ENCODE results near the gene PWWP2B.
"Not testable (repeated sequence)": the region's sequence is repeated elsewhere in the genome, so short reads cannot be mapped to it uniquely, and the experiment has no call there.

PWWP2B gene

DNA sequence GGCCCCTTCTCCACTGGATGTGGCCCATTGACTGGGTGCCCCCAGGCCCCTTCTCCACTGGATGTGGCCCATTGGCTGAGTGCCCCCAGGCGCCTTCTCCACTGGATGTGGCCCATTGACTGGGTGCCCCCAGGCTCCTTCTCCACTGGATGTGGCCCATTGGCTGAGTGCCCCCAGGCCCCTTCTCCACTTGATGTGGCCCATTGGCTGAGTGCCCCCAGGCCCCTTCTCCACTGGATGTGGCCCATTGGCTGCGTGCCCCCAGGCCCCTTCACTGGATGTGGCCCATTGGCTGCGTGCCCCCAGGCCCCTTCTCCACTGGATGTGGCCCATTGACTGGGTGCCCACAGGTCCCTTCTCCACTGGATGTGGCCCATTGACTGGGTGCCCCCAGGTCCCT is 39.1 kb downstream of the PWWP2B start:
- not testable (repeated sequence) for DNase-seq

DNA sequence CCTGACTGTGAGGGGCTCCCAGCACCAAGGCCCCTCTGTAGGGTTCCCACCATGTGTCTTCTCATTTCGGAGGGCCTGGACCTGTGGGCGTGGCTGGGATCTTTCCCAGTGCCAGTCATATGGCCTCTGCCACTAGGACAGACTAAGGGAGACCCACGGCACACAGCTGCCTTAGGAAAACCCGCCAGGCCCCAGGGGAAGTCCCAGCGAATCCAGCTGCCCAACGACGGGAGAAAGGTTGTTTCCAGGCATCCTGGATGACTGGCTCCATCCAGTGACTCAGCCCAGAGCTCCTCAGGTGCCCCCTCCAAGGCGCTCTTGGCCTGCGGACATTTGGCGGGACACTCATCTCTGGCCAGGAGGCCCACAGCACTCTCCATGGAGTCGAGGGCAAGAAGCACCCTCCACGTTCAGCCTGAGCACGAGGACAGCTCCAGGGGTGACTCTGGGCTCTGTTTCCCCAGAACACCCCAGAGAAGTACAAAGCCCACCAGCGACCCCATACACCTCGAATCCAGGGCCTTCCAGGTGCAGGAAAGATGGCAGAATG is 39.9 kb downstream of the PWWP2B start:
- no peak for DNase-seq

DNA sequence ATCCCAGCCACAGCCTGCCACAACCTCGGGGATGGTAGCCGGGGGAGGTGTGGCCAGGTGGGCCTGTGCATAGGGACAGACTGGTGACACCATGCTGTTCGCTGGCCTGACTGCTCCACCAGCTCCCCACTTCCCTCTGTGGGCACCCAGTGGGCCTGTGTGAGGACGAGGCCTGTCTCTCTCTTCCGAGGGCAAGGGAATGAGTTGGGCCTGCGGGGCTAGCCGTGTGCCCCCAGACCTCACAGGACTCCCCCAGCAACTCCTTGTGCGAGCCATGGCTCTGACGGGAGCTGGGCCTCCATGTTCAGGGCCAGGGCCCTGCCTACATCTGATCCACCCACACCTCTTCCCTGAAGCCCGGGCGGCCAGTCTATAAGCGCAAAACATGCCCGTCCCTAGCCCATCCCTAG is 40.5 kb downstream of the PWWP2B start:
- no peak for DNase-seq

DNA sequence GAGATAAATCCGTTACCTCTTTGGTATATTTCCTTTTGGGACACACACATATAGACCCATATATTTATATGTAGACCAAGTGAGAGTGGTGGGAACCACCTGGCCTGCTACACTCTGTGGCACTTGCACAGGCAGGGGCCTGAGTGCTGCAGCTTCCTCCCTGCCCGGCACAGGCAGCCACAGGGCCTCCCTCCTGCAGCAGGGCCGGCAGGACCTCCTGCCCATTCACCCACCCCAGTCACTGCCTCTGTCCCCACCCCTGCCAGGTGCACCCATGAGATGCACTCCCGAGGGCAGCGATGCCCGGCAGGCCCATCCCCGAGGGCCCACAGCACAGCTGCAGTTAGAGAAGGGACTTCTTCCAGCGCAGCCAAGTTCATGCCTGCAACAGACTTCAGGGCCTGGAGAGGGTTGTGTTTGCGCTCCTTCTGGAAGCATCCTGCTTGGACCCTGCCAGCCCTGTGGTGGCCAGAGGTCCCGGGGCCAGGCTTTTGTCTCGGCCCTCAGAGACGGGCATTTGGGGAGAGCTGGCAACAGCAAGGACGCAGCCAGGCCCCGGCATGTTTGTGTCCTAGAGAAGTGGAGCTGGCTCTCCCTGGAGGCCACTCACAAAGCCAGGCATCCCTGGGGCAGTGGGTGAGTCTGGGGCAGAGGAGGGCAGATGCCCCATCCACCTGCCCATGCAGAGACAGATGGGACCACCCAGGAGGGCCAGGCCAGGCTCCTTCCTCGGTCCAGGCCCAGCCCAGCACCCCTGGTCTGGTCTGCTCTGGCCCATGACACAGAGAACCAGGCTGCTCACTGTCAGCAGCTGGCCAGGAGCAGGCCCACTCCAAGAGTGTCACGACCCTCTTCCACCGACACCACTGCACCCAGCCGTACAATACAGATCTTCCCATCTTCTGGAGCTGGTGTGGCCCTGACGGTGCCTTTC is 41.4 kb downstream of the PWWP2B start:
- DNase-seq, result no peak

DNA sequence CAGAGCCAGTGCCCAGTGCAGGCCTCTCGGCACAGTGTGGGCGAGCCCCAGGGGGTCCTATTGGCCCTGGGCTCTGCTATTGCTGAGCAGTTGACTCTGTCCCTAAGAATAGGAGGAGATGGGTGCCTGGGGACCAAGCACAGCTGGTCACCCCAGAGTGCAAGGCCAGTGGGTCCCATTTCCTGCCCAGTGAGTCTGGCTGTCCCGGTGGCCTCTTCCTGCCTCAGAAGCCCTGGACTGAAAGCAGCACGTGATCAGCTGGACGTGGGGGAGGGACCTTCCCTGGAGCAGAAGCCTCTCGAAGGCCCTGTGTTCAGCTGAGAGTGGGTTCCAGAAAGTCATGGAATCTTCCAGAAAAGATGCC is 42.0 kb downstream of the PWWP2B start:
- no peak for DNase-seq

DNA sequence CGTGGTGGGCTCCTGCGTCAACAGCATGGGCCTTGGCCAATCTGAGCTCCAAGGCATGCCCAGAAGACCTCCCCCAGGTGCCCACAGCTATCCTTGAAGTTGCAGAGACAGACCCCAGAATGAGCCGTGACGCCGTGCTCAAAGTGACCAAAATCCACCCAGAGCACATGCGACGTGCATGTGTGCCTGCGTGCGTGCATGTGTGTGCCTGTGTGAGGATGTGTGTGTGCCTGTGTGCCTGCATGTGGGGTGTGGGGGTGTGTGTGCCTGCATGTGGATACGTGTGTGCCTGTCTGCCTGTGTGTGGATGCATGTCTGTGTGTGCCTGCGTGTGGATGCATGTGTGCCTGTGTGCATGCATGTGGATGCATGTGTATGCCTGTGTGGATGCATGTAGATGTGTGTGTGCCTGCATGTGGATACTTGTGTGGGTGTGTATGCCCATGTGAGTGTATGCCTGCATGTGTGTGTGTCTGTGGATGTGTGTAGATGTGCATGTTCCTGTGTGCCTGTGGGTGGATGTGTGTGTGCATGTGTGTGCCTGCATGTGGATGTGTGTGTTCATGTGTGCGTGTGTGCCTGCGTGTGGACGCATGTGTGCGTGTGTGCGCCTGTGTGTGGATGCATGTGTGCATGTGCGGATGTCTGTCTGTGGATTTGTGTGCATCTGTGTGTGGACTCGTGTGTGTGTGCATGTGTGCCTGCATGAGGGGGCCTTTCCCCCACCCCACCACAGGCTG is 42.6 kb downstream of the PWWP2B start:
- no peak for DNase-seq

DNA sequence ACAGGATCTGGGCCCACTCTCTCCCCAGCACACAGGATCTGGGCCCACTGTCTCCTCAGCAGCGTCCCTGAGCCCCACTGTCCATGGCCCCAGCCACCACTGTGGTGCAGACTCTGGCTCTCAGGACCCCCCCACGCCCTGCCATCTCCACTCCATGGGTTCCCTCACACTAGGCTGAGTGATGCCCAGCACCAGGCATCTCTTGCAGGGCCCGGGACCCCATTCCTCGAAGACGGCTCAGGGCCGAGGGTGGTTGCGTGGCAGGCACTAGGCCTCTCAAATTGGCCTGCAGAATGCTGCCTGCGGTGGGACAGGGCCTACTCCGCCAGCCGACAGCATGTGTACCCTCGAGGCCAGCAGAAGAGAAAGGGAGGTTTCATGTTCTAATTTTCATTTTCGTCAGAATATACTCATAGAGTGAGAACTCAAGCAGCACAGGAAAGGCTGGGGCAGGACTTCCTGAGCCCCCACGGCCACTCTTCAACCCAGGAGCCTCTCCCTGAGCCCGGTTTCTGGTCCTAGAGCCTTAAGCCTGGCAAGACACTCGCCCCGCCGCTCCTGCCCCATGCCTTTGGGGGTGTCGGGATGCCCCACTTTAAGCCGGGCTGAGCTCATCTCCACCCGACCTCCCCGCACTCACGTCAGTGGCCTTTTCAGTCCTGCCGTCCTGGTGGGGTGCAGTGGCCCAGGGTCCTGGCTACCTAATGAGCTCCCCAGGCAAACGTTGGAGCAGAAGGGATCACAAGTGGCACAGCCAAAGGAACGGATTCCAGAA is 44.0 kb downstream of the PWWP2B start:
- no peak for DNase-seq

DNA sequence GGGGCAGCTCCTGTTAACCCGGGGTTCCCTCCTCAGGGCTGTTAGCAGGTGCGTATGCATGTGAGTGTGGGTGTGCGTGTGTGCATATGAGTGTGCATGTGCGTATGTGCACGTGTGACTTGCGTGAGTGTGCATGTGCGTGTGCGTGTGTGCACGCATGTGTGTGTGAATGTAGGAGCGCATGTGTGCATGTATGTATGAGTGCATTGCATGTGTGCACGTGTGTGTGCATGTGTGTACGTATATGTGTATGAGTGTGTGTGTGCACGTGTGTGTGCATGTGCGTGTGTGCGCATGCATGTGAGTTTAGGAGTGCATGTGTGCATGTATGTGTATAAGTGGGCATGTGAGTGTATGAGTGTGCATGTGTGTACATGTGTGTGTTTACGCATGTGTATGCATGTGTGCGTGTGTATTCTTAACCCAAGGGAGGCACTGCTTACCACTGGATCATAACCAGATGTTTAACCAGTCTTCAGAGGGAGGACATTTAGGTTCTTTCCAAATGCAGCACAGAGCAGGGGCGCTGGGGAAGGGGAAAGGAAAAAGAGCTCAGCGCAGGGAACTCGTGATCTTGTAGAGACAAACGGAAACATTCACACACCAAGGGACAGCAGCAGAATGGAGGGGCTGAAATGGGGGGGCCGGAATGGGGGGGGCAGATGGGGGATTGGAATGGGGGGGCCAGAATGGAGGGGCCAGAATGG is 45.0 kb downstream of the PWWP2B start:
- DNase-seq, result no peak

DNA sequence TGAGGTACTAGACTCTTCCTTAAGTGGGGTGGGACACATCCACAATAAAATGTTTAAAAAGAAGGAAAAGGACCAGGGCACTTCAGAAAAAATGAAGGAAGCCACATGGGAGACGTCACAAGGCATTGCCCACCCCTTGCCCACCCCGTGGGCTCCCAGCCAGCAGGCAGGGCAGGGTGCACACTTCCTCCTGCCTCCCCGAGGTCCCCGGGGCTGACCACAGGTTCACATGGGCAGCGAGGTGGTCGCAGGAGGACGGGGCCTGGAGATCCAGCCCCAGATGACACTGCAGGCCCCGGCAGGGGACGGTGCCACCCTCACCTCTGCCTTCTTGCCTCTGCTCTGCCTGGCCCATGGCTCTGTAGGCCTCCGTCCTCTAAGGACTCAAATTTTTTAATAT is 45.6 kb downstream of the PWWP2B start:
- no peak for DNase-seq

DNA sequence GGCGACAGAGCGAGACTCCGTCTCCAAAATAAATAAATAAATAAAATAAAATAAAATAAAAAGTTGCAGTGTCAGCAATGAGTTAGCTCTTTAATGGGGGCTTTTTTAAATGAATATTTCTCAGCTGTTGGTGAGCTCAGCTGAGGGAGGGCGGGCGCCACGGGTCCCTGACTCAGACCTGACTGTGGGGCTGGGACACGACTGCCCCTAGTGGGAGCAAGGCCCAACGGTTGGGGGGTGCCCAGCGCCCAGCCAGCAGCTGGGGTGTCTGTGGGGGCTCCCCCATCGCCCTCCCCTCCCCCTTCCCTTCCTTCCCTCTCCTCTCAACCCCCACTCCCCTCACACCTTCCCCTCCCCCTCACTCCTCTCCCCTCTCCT is 46.6 kb downstream of the PWWP2B start:
- DNase-seq, result peak; percentile 82

DNA sequence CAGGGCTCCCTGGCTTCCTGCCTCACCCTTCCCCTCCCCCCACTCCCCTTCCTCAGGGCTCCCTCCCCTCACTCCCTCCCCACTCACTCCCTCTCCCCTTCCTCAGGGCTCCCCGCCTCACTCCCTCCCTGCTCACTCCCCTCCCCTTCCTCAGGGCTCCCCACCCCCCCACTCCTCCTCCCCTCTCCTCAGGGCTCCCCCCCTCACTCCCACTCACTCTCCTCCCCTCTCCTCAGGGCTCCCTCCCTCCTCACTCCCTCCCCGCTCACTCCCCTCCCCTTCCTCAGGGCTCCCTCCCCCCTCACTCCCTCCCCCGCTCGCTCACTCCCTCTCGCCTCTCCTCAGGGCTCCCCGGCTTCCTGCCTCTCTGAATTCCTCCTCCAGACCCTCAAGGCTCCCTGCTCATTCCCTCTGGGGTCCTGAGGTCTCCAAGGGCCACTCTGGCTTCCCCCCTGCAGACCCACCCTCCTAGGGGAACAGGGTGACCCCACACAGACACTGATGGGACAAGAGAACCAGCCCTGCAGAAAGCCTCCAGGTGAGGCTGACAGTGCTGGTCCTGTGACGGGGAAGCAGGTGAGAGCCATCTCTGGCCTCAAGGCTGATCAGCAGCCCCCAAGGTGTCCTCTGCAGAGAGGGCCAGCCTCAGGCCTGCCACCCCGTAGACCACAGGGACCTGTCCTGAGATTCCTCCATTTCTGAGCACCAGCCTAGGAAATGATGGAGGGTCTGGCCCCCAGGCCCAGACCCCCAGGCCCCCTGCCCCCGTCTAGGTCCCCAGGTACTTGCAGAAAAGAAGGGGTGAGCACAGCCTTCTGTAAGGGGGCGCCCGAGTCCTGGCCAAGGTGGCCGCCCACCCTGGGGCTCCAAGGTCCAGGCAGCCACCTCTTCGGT is 47.2 kb downstream of the PWWP2B start:
- DNase-seq, result peak; percentile 69

DNA sequence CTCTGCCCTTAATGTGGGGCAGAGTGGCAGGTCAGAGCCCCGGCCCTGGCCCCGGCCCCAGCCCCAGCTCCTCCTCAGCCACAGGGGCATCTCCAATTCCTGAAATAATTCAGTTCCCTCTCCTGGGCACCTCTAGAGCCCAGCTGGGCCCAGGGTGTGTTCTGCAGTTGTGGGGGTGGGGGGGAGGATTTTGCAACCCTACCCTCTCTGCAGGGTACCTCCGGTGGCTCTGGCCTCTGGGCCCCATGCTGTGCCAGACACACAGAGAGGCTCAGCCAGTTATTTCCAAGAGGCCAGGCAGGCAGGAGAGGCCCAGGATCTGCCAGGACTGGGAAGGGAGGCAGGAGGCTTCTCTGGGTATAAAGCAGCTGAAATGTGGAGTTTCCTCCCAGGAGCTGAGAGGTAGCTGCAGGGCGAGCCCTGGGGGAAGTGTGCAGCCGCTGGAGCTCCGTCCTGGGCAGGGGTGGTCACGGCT is 47.9 kb downstream of the PWWP2B start:
- no peak for DNase-seq

DNA sequence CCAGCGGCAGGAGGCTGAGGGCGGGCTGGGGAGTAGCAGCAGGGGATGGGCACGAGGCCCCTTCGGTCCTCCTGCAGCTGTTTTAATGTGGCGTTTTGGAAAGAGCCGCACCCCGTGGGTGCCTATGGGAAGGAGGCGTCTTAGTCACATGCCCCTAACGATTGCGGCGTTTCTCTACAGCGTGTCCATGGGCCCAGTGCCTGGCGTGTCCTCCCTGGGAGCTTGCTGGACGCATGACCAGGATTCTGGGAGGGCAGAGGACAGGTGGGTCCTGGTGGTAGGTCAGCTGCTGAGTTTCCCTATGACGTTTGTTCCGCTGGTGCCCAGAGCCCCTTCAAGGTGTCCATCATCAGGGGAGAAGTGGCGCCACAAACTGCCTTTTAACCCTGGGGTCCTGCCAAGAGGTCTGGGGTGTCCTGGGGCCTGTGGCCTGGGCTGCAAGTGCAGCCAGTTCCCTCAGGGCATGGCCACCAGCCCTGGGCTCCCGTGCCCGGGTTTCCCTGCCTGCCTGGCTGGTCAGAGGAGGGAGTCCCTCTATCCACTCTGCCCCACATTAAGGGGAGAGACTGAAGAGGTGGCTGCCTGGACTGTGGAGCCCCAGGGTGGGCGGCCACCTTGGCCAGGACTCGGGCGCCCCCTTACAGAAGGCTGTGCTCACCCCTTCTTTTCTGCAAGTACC is 48.7 kb downstream of the PWWP2B start:
- DNase-seq, result no peak

DNA sequence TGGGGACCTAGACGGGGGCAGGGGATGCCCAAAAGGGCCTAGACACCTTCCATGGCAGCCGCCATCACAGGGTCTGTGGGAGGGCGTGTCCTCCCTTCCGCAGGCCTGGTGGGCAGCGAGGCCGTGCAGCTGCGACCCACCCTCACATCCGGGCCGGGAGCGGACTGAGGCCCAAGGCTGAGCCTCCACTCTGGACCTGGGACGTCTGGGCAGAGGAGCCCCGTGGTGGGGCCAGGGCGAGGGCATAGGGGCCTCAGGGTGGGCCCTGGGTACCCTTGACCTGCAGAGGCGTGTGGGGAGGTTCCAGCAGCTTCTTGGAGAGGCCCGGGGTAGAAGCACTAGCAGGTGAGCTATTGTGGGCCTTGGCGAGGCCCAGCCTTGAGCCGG is 49.2 kb downstream of the PWWP2B start:
- DNase-seq, result no peak

DNA sequence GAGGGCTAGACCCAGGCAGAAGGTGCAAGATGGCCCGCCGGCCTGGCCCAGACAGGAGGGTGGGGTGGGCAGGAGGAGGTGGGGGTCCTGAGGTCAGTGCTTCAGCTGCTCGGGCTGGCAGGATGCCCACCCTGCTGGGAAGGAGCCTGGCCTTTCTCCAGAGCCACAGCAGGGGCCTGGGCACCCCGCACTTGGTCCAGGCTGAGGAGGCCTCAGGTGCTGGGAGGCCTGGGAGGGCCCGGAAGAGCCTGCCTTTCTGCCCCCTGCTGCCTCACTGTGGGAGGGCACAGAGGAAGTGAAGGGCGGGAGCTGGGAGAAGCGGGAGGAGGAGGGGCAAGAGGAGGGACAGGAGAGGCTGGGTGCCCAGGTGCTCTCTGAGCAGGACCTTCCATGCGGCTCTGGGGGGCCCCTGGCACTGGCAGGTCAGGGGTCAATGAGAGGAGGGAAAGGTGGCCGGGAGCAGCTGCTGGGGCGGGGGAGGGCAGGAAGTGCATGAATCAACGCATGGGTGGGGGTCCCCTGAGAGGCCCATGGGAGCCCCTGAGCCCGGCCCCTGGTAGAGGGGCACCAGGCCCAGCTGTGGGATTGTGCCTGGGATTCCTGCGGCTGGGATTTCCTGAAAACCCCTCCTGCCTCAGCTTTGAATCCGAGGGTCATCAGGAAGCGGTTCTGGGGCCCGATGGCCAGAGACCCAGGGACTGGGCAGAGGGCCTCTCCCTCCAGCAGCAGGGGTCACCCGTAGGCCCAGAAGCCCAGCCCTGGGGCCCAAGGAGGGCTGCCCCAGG is 49.9 kb downstream of the PWWP2B start:
- peak; percentile 76 for DNase-seq

DNA sequence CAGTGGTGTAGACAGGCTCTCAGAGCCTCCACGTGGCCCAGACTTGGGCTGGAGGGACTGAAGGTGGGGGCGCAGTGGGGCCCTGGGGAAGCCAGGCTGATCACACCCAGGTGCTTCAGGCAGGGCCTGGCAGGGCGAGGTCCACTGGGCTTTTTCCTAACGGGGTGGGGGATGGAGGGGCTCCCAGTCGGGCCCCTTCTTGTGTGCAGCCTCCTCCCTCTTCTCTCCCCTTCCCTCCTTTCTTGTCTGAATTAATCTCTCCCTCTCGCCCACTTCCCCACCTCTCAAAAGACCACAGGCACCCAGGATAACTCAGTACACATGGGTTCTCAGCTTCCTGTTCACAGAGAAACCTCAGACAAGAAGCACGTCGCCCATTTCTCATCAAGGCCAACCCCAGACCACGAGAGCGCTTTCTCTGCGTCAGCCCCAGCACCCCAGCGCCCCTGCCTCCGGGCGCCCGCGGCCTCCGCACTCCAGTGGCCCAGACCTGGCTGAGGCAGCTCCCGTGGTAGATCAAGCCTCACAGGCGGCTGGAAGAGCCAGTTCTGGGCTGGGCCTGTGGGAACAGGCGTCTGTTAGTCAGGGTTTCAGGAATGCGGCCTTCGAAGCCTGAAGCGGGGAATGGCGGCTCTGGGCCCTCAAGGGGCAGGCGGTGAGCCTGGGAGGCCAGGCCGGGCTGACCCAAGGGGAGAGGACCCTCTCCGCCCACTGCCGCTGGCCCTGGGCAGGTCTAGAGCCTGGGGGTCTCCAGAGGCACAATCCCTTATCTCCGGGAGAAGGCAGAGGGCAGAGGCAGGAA is 50.6 kb downstream of the PWWP2B start:
- peak; percentile 77 for DNase-seq

DNA sequence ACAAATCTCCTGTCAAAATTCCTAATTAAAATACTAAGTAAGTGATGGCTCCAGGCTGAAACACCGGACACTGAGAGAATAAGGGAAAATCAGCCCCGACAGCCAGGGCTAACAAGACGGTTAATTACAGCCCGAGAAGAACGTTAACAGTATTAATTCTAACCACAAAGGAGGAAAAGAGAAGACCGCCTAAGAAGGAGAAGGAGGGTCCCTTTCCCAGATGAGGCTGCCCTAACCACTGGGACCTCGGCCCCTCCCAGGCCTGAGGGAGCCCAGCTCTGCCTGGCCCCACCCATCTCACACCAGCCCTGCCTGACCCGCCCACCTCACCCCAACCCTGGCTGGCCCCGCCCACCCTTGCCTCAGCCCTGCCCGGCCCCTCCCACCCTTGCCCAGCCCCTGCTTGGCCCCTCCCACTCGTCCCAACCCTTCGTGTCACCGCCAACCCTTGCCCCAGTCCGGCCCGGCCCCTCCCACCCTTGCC is 51.3 kb downstream of the PWWP2B start:
- DNase-seq, result peak; percentile 68

DNA sequence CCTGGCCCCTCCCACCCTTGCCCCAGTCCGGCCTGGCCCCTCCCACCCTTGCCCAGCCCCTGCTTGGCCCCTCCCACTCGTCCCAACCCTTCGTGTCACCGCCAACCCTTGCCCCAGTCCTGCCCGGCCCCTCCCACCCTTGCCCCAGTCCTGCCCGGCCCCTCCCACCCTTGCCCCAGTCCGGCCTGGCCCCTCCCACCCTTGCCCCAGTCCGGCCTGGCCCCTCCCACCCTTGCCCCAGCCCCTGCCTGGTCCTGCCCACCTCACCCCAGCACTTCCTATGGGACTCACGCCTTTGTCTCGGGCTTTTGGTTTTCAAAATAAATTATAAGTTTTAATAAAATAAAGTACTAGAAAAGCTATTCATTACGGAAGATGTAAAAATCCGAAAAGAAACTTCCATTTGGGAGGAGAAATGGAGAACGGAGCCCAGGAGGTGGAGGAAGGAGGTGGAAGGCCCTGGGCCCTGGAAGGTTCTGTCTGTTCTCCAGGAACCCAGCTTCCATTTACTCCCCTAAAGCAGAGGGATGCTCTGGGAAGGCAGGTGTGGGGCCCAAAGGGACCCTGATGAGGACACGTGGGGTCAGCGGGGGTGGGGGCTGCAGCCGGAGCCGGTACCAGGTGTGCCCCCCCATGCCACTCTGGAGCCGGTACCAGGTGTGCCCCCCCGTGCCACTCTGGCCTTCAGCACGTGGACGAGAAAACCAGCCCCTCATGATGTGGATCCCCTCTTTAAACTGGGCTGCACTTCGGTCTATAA is 52.2 kb downstream of the PWWP2B start:
- no peak for DNase-seq

All from CD4-positive, alpha-beta T cell treated with Interleukin-17A for 4 hours (primary cell).